H9 (cell line): ENCODE measurements around the gene LRP1-AS. TPM values are rescaled to one million over a fixed set of nuclear protein-coding genes. Genes with fewer than 3 reads are reported as not detected.

Experiments used
- DNase-seq: peaks from one replicate; pipeline ENCODE4 v3.0.0-alpha.2; 2017
- H2AFZ ChIP-seq: one replicate; pipeline ENCODE4 v1.6.1; 2013; ENCODE audit warnings: mild to moderate bottlenecking, low read length, control low read depth, moderate library complexity
- H2AK5ac ChIP-seq: 2 replicates; pipeline ENCODE4 v1.6.1; 2013; ENCODE audit warnings: low read length, control low read depth, mixed read lengths; ENCODE audit not compliant: insufficient read length
- H2BK120ac ChIP-seq: one replicate; pipeline ENCODE4 v1.6.1; 2013; ENCODE audit warnings: low read depth, mild to moderate bottlenecking, low read length, control low read depth, inconsistent platforms; ENCODE audit not compliant: poor library complexity, severe bottlenecking
- H2BK12ac ChIP-seq: 2 replicates; pipeline ENCODE4 v1.6.1; 2013; ENCODE audit warnings: low read length, control low read depth, mixed read lengths, low read depth; ENCODE audit not compliant: insufficient read length
- H2BK15ac ChIP-seq: 2 replicates; pipeline ENCODE4 v1.6.1; 2013; ENCODE audit warnings: low read depth, low read length, control low read depth
- H2BK20ac ChIP-seq: one replicate; pipeline ENCODE4 v1.6.1; 2013; ENCODE audit warnings: low read depth, mild to moderate bottlenecking, low read length, control low read depth, inconsistent platforms; ENCODE audit not compliant: poor library complexity, severe bottlenecking
- H2BK5ac ChIP-seq: 2 replicates; pipeline ENCODE4 v1.6.1; 2013; ENCODE audit warnings: low read length, control low read depth, mixed read lengths; ENCODE audit not compliant: insufficient read length
- H3K14ac ChIP-seq: 2 replicates; pipeline ENCODE4 v1.6.1; 2013; ENCODE audit warnings: low read length, control low read depth; ENCODE audit not compliant: insufficient read depth
- H3K18ac ChIP-seq: 2 replicates; pipeline ENCODE4 v1.6.1; 2013; ENCODE audit warnings: low read depth, mild to moderate bottlenecking, mixed read lengths, low read length, control low read depth; ENCODE audit not compliant: insufficient read length
- H3K23ac ChIP-seq: 2 replicates; pipeline ENCODE4 v1.6.1; 2013; ENCODE audit warnings: low read length, control low read depth, mixed read lengths, low read depth; ENCODE audit not compliant: insufficient read length
- H3K23me2 ChIP-seq: 2 replicates; pipeline ENCODE4 v1.6.1; 2013; ENCODE audit warnings: low read depth, mild to moderate bottlenecking, mixed read lengths, low read length, control low read depth; ENCODE audit not compliant: insufficient read length, poor library complexity, severe bottlenecking
- H3K27ac ChIP-seq: 2 replicates; pipeline ENCODE4 v1.5.1; 2013; ENCODE audit warnings: low read length, control low read depth, mixed read lengths, low read depth; ENCODE audit not compliant: insufficient read length
- H3K27me3 ChIP-seq: 2 replicates; pipeline ENCODE4 v1.6.1; 2013; ENCODE audit warnings: low read length, control low read depth, inconsistent platforms; ENCODE audit not compliant: insufficient read depth
- H3K4ac ChIP-seq: 2 replicates; pipeline ENCODE4 v1.6.1; 2013; ENCODE audit warnings: low read depth, mild to moderate bottlenecking, control low read depth, inconsistent platforms, low read length, moderate library complexity
- H3K4me1 ChIP-seq: 2 replicates; pipeline ENCODE4 v1.6.1; 2013; ENCODE audit warnings: low read length, control low read depth, inconsistent platforms; ENCODE audit not compliant: insufficient read depth
- H3K4me2 ChIP-seq: 2 replicates; pipeline ENCODE4 v1.6.1; 2013; ENCODE audit warnings: low read length, control low read depth, mixed read lengths; ENCODE audit not compliant: insufficient read length, insufficient read depth
- H3K56ac ChIP-seq: 2 replicates; pipeline ENCODE4 v1.6.1; 2013; ENCODE audit warnings: low read depth, mild to moderate bottlenecking, mixed read lengths, low read length, control low read depth; ENCODE audit not compliant: insufficient read length
- H3K79me1 ChIP-seq: 2 replicates; pipeline ENCODE4 v1.6.1; 2013; ENCODE audit warnings: low read depth, mild to moderate bottlenecking, moderate library complexity, low read length, control low read depth, inconsistent platforms; ENCODE audit not compliant: insufficient read depth, poor library complexity, severe bottlenecking
- H3K79me2 ChIP-seq: 2 replicates; pipeline ENCODE4 v1.6.1; 2013; ENCODE audit warnings: low read length, control low read depth, inconsistent platforms; ENCODE audit not compliant: insufficient read depth
- H3K9ac ChIP-seq: 2 replicates; pipeline ENCODE4 v1.6.1; 2013; ENCODE audit warnings: low read length, control low read depth, mixed read lengths; ENCODE audit not compliant: insufficient read length; ENCODE audit errors: extremely low read depth
- H3K9me3 ChIP-seq: one replicate; pipeline ENCODE4 v1.6.1; 2013; ENCODE audit warnings: low read depth, low read length, inconsistent platforms; ENCODE audit not compliant: control insufficient read depth
- H3T11ph ChIP-seq: one replicate; pipeline ENCODE4 v1.6.1; 2013; ENCODE audit warnings: mild to moderate bottlenecking, low read length, control low read depth, inconsistent platforms
- H4K20me1 ChIP-seq: one replicate; pipeline ENCODE4 v1.6.1; 2013; ENCODE audit not compliant: control insufficient read depth, insufficient read length, insufficient read depth
- H4K5ac ChIP-seq: 2 replicates; pipeline ENCODE4 v1.6.1; 2013; ENCODE audit warnings: low read depth, mild to moderate bottlenecking, mixed read lengths, low read length, control low read depth; ENCODE audit not compliant: insufficient read length
- H4K8ac ChIP-seq: replicated peaks from 2 replicates; pipeline ENCODE4 v1.6.1; 2013; ENCODE audit warnings: low read length, control low read depth, mixed read lengths, low read depth; ENCODE audit not compliant: insufficient read length
- H4K91ac ChIP-seq: 2 replicates; pipeline ENCODE4 v1.6.1; 2013; ENCODE audit warnings: low read depth, mild to moderate bottlenecking, moderate library complexity, mixed read lengths, low read length, control low read depth; ENCODE audit not compliant: insufficient read length
- H3K27ac Mint-ChIP-seq, 3 experiments: 2 replicates in 2 of 3; 3 replicates in 1 of 3; pipeline ENCODE4 v1.8.0; 2020 to 2021; ENCODE audit warnings: mixed read lengths in 3 of 3, mild to moderate bottlenecking in 1 of 3, moderate library complexity in 1 of 3
- H3K27me3 Mint-ChIP-seq: 2 replicates; pipeline ENCODE4 v1.8.0; 2021; ENCODE audit warnings: low read depth, mild to moderate bottlenecking, moderate library complexity, mixed read lengths
- H3K36me3 Mint-ChIP-seq, 3 experiments: 2 replicates in 2 of 3; 3 replicates in 1 of 3; pipeline ENCODE4 v1.8.0; 2020 to 2021; ENCODE audit warnings: low read depth in 3 of 3, mixed read lengths in 3 of 3; ENCODE audit not compliant: insufficient read depth in 1 of 3
- H3K4me1 Mint-ChIP-seq, 2 experiments: 2 replicates each; pipeline ENCODE4 v1.8.0; 2020; ENCODE audit warnings: mixed read lengths in 2 of 2
- H3K4me3 Mint-ChIP-seq, 2 experiments: 2 replicates in 1 of 2; 3 replicates in 1 of 2; pipeline ENCODE4 v1.8.0; 2020 to 2021; ENCODE audit warnings: mild to moderate bottlenecking in 2 of 2, mixed read lengths in 2 of 2, moderate library complexity in 1 of 2
- H3K9me3 Mint-ChIP-seq, 2 experiments: 2 replicates in 1 of 2; 3 replicates in 1 of 2; pipeline ENCODE4 v1.8.0; 2020; ENCODE audit warnings: mild to moderate bottlenecking in 2 of 2, mixed read lengths in 2 of 2, moderate library complexity in 1 of 2
- WGBS: extraction: QIAGEN DNeasy Blood & Tissue Kit; methylation state at CpG from one replicate; pipeline ENCODE4 v1.1.7; 2013; ENCODE audit warnings: missing lambda C conversion rate, low lambda C conversion rate, mixed read lengths; ENCODE audit not compliant: insufficient read length; ENCODE audit errors: extremely low coverage; 5-methylcytosine and 5-hydroxymethylcytosine counted together
- total RNA-seq: library from RNA; stranded (reverse); gene quantifications from 2 replicates; pipeline ENCODE4 v1.2.1, GENCODE V29; 2021
- TF ChIP-seq, protein P1 (sequence below): fragments of 200-600 bp; sonication (generic); conservative IDR thresholded peaks from 3 replicates; pipeline ENCODE4 v1.8.0; 2021; ENCODE audit warnings: antibody characterized with exemption, mild to moderate bottlenecking

LRP1-AS gene
- total RNA-seq, 1 experiment from 2014 or later = not detected

- Histone ChIP-seq H3K4ac (no peak overlapping the region), H2BK15ac (no peak overlapping the region), H4K5ac (no peak overlapping the region), H3K4me1 (no peaks in the 10 kb centered on the region), H4K8ac (no peak overlapping the region), H4K20me1 (no peaks in the 10 kb centered on the region), H3T11ph (no peak overlapping the region), H3K79me1 (no peaks in the 10 kb centered on the region), H3K23me2 (no peaks in the 10 kb centered on the region), H3K27ac (no peak overlapping the region), H4K91ac (no peak overlapping the region), H2BK120ac (no peak overlapping the region), H3K79me2 (no peaks in the 10 kb centered on the region), H2AFZ (no peak overlapping the region), H2BK5ac (no peak overlapping the region), H2BK12ac (no peak overlapping the region), H2BK20ac (no peak overlapping the region), H3K9ac (no peak overlapping the region), H3K4me2 (no peak overlapping the region), H3K14ac (no peak overlapping the region), H3K18ac (no peak overlapping the region), H3K23ac (no peak overlapping the region), H3K56ac (no peak overlapping the region), H3K27me3 (no peaks in the 10 kb centered on the region), H2AK5ac (no peak overlapping the region), H3K9me3 (no peaks in the 10 kb centered on the region)
- Mint-ChIP-seq H3K36me3 (peaks cover 4 to 10% (median 6%) of the 10 kb centered on the region in 3 experiments; a peak in 6 of 7 replicates), H3K9me3 (peaks cover 3 to 7% of the 10 kb centered on the region in 2 experiments; a peak in 3 of 5 replicates), H3K4me3 (no peak overlapping the region), H3K27me3 (peaks cover 6% of the 10 kb centered on the region), H3K4me1 (peaks cover 2 to 3% of the 10 kb centered on the region in 2 experiments; a peak in 3 of 4 replicates), H3K27ac (no peak overlapping the region; a peak in 1 of 7 replicates)
- WGBS = no CpG with 5 or more reads among the region's 5 CpGs
- no peak for DNase-seq
- TF ChIP-seq, protein P1, sequence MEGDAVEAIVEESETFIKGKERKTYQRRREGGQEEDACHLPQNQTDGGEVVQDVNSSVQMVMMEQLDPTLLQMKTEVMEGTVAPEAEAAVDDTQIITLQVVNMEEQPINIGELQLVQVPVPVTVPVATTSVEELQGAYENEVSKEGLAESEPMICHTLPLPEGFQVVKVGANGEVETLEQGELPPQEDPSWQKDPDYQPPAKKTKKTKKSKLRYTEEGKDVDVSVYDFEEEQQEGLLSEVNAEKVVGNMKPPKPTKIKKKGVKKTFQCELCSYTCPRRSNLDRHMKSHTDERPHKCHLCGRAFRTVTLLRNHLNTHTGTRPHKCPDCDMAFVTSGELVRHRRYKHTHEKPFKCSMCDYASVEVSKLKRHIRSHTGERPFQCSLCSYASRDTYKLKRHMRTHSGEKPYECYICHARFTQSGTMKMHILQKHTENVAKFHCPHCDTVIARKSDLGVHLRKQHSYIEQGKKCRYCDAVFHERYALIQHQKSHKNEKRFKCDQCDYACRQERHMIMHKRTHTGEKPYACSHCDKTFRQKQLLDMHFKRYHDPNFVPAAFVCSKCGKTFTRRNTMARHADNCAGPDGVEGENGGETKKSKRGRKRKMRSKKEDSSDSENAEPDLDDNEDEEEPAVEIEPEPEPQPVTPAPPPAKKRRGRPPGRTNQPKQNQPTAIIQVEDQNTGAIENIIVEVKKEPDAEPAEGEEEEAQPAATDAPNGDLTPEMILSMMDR = no peak
Measured at GRCh38 chr12:57119294-57120085, 27.9 kb downstream of the LRP1-AS start.
